ENCODE results near the gene CCDC78. TPM values are rescaled to one million over a fixed set of nuclear protein-coding genes. Genes with fewer than 3 reads are reported as not detected.

The CCDC78 gene
- polyA plus RNA-seq, 1 donor from 2014 or later = 0.74 TPM

DNA sequence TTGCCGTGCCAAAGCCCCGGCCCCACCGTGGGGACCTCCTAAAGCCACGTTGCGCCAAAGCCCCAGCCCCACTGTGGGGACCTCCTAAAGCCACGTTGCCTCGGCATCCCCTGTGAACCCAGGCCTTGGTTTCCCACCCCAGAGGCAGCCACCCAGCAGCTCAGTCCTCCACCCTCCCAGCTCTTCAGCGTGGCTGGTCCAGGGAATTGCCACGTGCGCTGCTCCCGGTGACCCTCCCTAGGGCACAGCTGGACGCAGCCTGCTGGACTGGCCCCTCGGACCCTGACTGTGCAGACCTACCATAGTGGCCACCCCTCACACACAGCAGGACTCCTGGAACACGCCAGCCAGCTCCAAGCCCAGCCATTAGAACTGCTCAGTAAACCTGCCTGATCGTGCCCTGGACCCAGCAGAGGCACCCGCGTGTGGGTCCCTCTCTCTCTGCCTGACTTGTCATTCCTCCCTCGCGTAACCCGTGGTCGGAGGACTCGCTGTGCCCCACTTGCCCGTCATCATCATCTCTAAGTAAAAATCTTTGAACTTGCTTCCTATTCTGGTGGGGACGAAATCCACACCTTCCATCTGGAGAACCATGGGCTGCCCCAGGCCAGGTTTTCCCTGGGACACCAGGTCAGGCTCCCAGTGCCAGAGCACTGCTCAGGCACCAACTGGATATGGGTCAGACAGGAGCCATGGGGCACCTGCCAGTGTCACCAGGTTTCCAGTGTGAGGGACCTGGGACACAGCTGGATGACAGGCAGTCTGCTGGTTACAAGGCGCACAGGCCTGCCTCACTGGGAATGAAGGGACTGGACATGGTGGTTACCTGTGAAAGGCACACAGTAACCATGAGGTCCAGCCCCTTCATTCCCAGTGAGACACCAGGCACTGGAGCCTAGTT is 9.0 kb upstream of the CCDC78 start:
- H3K4me1 Mint-ChIP-seq = peaks cover 9 to 17% (median 10%) of the 10 kb centered on the region in 3 donors
- peak overlapping the region in 3 of 4 donors; percentile 41 to 68 (median 54) for H3K4me3 Mint-ChIP-seq
- H3K27ac Mint-ChIP-seq = peak overlapping the region in 2 of 3 donors; percentile 55 to 99
- H3K36me3 Mint-ChIP-seq = peaks cover 4% of the 10 kb centered on the region
- H3K9me3 Mint-ChIP-seq = no peaks in the 10 kb centered on the region
- no peaks in the 10 kb centered on the region for H3K27me3 Mint-ChIP-seq

DNA sequence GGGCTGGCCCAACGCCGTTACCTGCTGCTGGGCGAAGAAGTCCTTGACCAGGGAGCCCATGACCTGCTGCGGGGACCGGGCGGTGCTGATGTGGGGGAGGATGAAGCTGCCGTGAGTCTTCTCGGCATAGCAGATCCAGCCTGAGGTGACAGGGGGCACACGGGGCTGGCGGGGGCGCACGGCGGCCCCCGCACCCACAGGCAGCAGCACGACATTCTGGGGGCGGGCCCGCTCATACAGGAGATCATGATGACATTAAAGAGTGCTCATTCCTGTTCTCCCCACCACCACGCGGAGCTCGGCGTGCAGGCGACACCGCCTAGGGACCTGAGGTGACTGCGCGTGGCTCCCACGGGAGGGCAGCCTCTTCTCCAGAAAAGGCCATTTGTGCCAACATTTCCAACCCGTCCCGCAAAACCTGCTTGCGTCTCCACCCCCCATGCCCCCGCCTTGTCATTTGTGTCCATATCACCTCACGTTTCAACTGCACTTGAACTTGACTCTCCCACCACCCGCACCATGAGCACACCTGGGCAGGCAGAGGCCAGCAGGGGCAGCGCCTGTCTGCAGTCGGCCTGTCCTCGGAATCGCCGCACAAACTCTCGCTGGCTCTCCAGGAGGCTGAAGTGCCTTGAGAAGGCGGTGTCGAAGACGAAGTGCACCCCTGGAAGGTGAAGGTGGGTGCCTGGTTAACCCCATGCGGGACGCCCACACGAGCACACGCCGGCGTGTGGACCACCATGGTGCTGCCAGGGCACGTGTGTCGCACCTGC is 8.2 kb upstream of the CCDC78 start:
- H3K4me3 Mint-ChIP-seq = no peak overlapping the region

DNA sequence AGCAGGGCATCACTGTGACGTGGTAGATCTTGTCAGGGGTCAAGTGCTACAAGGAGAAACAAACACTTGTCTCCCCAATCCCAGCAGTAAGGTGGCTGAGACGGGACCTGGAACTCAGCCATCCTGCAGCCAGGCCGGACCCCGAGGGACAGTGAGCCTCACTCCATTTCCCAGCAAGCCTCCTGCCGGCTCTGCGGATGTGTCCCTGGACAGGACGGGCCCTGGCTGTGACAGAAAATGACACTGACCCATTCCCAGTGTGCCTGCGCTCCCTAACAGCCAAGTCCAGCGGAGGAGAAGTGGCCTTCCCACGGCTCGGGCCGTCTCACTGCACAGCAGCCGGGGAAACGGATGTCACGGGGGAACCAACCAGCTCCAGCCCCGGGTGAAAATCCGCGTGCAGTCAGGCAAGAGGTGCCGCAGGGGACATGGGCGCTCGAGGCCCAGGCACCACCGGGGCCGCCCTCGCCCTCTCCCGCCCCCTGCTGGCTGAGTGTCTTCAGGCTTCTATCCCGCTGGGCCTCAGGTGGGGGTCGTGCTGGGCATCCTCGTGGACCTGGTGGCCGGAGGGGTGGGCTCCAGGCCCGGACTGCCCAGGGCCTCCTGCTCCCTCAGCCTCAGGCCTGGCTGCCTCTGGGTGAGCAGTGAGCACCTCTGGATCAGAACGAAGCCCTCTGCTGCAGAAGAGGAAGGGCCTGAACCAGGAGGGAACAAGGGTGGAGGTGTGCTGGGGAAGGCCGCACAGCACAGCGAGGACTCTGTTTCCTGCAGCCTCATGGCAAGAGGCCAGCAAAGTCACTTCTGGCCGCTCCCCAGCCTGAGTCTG is 7.4 kb upstream of the CCDC78 start:
- Mint-ChIP-seq H3K36me3 (peaks cover 4% of the 10 kb centered on the region), H3K27me3 (no peaks in the 10 kb centered on the region), H3K27ac (peak overlapping the region in 1 of 3 donors; percentile 99), H3K4me3 (peak overlapping the region in 2 of 4 donors; percentile 12 to 58), H3K9me3 (no peaks in the 10 kb centered on the region), H3K4me1 (peaks cover 8 to 12% (median 9%) of the 10 kb centered on the region in 3 donors)

More for the DNA sequence above, 8.2 kb upstream of the CCDC78 start:
- peak overlapping the region in 1 of 3 donors; percentile 99 for H3K27ac Mint-ChIP-seq
- H3K4me1 Mint-ChIP-seq = peaks cover 9 to 15% (median 10%) of the 10 kb centered on the region in 3 donors
- peaks cover 4% of the 10 kb centered on the region for H3K36me3 Mint-ChIP-seq
- no peaks in the 10 kb centered on the region for H3K9me3 Mint-ChIP-seq
- no peaks in the 10 kb centered on the region for H3K27me3 Mint-ChIP-seq

DNA sequence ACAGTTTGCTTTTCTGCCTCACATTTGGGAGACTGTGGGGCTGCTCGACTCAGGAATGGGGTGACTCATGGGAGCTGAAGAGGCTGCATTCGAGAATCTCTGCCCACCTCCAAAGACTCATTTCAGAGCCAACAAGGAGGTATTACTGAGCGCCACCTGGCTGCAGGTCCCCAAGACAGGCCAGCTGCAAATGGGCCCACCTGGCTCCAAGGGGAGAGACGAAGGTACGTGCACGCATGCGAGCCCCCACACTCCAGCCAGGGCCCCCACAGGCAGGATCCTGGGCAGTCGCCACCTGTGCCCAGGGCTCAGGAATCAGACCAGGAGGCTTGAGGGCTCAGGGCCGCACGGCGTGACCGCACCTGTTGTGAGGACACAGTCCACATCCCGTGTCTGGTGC is 6.7 kb upstream of the CCDC78 start:
- no peaks in the 10 kb centered on the region for H3K27me3 Mint-ChIP-seq
- H3K27ac Mint-ChIP-seq = peak overlapping the region in 1 of 3 donors; percentile 56
- peak overlapping the region in 2 of 4 donors; percentile 12 to 58 for H3K4me3 Mint-ChIP-seq
- H3K9me3 Mint-ChIP-seq = no peaks in the 10 kb centered on the region
- H3K36me3 Mint-ChIP-seq = peaks cover 2% of the 10 kb centered on the region
- H3K4me1 Mint-ChIP-seq = peaks cover 6 to 9% (median 6%) of the 10 kb centered on the region in 3 donors

DNA sequence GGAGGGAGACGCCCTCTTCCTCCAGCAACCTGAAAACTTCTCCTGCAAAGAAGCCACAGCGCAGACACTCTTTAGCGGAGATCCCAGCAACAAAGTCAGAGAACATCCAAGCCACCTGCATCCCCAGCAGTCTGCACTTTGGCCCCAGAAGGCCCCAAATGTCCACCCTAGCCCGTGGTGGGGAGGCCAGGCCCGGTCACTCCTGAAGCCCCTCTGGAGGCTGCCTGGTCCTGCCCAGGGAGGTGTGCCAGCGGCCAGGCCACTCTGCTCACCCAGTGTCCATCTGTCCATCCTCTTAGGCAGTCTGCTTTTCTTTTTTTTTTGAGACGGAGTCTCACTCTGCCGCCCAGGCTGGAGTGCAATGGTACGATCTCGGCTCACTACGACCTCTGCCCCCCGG is 6.1 kb upstream of the CCDC78 start:
- peak overlapping the region in 2 of 4 donors; percentile 58 to 71 for H3K4me3 Mint-ChIP-seq
- no peaks in the 10 kb centered on the region for H3K27me3 Mint-ChIP-seq
- peaks cover under 1 to 8% (median under 1%) of the 10 kb centered on the region in 3 donors for H3K4me1 Mint-ChIP-seq
- H3K27ac Mint-ChIP-seq = peak overlapping the region in 2 of 3 donors; percentile 39 to 70
- no peaks in the 10 kb centered on the region for H3K9me3 Mint-ChIP-seq
- peaks cover 2% of the 10 kb centered on the region for H3K36me3 Mint-ChIP-seq

DNA sequence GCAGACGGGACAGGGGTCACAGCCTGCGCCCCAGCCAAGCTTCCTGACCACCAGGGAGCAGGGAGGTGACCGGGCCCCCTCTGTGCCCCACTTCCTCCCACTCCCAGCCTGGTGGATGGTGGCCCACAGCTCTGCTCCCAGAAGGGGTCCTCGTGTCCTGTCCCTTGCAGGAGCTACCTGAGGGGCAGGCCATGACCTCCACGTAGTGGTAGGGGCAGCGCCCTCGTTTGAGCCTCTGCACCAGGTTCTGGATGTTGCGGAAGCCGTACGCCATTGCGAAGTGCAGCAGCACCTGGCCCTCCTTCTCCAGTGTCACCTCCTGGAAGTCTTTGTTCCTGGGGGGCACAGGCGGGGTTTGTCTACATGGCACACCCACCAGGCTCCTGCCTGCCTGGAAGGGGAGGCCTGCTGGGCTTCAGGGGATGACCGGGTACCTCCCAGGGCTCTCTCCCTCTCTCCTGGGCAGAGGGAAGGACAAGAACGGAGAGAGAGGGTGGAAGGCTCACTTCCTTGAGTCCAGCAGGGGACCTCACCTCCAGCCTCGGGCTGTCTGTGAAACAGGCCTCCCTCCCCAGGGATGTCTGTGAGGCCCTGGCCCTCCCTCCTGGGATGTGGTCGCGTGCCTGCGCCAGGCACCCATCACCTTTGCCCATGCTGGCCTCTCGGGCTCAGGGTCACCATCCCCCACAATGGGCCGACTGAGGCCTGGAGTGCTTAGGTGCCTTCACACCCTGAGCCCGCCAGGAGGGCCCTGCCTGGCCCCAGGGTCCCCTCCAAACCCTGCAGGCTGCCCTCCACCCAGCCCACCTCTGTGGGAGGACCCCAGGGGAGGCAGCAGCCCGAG is 4.6 kb upstream of the CCDC78 start:
- Mint-ChIP-seq H3K27me3 (no peaks in the 10 kb centered on the region), H3K9me3 (no peaks in the 10 kb centered on the region), H3K4me3 (peak overlapping the region in 1 of 4 donors; percentile 32), H3K36me3 (no peaks in the 10 kb centered on the region), H3K4me1 (peaks cover 0 to under 1% (median 0%) of the 10 kb centered on the region in 3 donors), H3K27ac (no peak overlapping the region)

DNA sequence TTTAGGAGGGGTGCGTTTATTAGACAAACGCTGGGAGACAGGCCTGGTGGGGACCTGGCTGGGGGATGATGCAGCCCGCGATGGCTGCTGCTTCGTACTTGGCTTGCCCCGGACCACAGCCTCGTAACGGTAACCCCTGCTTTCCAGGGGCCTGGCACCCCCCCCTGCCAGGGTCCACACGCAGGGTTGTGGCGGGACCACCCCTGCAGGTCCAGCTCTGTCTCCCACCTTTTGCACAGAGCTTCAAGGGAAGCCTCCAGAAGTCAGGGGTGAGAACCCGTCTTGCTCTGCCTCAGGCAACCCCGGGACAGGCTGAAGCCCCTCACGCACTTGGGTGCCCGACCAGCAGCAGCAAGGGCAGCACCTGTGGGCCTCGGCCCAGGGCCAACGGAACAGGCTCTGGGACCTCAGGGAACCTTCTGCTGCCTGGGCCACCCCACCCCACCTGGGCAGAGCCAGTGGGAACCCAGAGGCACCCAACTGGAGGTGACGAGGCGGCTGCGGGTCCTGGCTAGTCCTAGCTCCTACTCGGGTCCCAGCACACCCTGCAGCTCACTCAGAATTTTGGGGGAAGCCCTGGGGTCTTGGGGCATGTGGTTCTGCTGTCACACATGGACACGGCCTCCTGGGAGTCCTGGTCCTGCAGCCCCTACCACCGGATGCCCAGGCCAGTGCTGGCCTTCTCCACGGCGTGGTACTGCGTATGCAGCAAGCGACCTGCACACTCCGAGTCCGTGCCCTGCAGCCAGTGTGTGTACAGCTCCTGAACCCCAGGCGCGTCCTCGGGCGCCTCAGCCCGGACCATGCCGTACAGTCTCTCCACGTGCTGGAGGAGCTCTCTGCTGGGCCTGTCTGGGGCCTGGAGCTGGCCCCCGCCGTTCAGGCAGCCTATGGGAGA is 3.8 kb upstream of the CCDC78 start:
- Mint-ChIP-seq H3K27me3 (no peaks in the 10 kb centered on the region), H3K4me3 (peak overlapping the region in 3 of 4 donors; percentile 43 to 73 (median 45)), H3K27ac (peak overlapping the region in 1 of 3 donors; percentile 14), H3K36me3 (no peaks in the 10 kb centered on the region), H3K4me1 (peaks cover 0 to 1% (median 0%) of the 10 kb centered on the region in 3 donors), H3K9me3 (no peaks in the 10 kb centered on the region)

DNA sequence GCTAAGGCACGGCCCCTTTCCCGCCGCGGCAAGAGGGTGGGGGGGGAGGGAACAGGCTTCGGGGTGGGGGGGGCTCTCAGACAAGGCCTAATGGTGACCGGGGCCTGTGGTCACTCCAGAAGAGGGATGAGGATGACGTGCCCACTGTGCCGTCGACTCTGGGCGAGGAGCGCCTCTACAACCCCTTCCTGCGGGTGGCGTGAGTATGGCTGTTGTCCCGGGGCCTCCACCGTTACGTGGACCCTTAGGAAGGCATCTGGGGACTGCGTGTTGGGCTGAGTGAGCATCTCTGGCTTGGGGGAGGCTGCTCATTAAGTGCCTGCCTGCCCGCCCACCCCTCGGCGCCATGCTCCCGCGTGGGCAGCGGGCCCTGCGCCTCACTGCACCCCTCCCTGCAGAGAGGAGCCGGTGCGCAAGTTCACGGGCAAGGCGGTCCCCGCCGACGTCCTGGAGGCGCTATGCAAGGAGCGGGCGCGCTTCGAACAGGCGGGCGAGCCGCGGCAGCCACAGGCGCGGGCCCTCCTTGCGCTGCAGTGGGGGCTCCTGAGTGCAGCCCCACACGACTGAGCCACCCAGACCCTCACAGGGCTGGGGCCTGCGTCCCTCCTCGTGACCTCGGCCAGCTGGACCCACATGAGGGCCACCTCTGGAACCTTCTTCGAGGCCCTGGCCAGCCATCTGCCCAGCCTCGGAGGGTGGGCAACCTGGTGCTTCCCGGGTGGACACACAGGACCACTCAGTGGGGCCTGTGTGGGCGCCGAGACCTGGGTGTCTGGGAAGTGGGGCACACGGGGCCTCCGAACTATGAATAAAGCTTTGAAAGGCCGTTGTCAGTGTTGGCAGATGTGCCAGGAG is 2.9 kb upstream of the CCDC78 start:
- peaks cover 0 to 2% (median 0%) of the 10 kb centered on the region in 3 donors for H3K4me1 Mint-ChIP-seq
- no peaks in the 10 kb centered on the region for H3K9me3 Mint-ChIP-seq
- no peaks in the 10 kb centered on the region for H3K27me3 Mint-ChIP-seq
- H3K36me3 Mint-ChIP-seq = no peaks in the 10 kb centered on the region
- peak overlapping the region in 3 of 4 donors; percentile 45 to 67 (median 51) for H3K4me3 Mint-ChIP-seq
- H3K27ac Mint-ChIP-seq = peak overlapping the region in 2 of 3 donors; percentile 59 to 60

DNA sequence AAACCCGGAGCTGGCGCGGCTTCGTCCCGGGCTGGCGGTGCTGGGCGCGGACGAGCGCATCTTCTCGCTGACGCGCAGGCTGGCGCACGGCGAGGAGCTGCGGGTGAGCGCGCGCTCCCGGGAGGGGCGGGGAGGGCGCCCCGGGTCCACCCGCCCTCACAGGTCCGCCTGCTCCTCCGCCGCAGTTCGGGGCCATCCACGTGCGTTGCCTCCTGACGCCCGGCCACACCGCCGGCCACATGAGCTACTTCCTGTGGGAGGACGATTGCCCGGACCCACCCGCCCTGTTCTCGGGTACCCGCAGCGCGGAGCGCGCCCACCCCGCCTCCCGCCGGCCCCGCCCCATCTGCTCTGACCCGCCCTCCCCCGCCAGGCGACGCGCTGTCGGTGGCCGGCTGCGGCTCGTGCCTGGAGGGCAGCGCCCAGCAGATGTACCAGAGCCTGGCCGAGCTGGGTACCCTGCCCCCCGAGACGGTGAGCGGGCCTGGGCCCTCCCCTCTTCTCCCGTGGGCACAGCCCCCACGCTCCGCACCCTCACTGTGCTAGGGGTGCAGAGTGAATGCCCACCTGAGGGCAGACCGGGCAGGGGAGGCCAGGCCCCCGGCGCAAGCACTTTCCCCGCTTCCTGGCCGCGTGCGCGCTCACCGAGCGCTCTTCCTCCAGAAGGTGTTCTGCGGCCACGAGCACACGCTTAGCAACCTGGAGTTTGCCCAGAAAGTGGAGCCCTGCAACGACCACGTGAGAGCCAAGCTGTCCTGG is 2.1 kb upstream of the CCDC78 start:
- Mint-ChIP-seq H3K27me3 (no peaks in the 10 kb centered on the region), H3K36me3 (no peaks in the 10 kb centered on the region), H3K4me3 (peak overlapping the region in 3 of 4 donors; percentile 9 to 67 (median 57)), H3K4me1 (peaks cover 0 to 2% (median 0%) of the 10 kb centered on the region in 3 donors), H3K27ac (peak overlapping the region in 2 of 3 donors; percentile 59 to 71), H3K9me3 (no peaks in the 10 kb centered on the region)

DNA sequence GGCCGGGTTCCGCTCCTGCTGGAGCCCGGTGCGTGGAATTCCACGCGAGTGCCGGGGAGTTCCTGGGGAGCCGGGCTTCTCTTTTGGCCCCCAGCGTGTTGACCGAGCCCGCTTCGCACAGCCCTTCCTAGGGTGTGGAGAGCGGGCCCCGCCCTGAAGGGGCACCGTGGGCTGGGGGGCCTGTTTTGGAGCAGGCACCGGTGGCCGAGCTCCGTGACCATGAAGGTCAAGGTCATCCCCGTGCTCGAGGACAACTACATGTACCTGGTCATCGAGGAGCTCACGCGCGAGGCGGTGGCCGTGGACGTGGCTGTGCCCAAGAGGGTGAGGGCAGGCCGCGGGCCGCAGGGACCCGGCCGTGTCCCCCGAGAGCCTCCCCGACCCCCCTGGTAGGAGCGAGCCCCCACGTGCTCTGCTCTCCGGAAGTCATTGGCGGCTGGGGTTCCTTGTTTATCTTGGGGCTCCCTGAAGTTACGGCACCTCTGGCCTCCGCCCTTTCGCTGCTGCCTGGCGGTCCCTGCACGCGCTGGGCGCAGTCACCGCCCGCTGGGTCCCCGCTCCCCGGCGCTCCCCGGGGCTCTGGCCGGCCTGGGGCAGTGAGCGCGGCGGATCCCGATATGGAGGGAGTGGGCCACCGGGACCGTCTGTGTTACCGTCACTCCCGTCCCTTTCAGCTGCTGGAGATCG is 1.2 kb upstream of the CCDC78 start:
- H3K27ac Mint-ChIP-seq = peak overlapping the region in 2 of 3 donors; percentile 39 to 71

DNA sequence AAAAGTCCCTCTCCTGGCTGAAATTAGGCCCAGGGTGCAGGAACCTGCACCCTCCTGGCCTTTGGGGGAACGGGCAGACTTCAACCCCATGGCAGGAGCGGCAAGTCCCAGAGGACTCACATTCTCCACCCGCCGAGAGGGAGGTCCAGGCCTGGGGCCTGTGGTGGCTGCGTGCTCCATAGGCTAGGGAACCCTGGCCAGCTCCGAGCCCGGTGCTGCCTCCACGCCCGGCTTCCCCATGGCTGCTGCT is 130 bp downstream of the CCDC78 start:
- Mint-ChIP-seq H3K36me3 (no peaks in the 10 kb centered on the region), H3K4me3 (peak overlapping the region in 3 of 4 donors; percentile 79 to 97 (median 85)), H3K4me1 (peaks cover 0 to 2% (median 0%) of the 10 kb centered on the region in 3 donors), H3K27ac (peak overlapping the region in 2 of 3 donors; percentile 91 to 98), H3K27me3 (no peaks in the 10 kb centered on the region), H3K9me3 (no peaks in the 10 kb centered on the region)

More for the DNA sequence above, 1.2 kb upstream of the CCDC78 start:
- Mint-ChIP-seq H3K4me3 (peak overlapping the region; percentile 63 to 76 (median 68)), H3K4me1 (peaks cover 0 to 2% (median 0%) of the 10 kb centered on the region in 3 donors), H3K9me3 (no peaks in the 10 kb centered on the region), H3K36me3 (no peaks in the 10 kb centered on the region), H3K27me3 (no peaks in the 10 kb centered on the region)

Measured in IgD-negative memory B cell (primary cell).